ENCODE results near the gene PAK3. TPM values are rescaled to one million over a fixed set of nuclear protein-coding genes. Genes with fewer than 3 reads are reported as not detected.

PAK3 gene
- total and polyA plus RNA-seq, 2 of the 8 experiments (the other 6 are each of a cell fraction or from before 2014, with no cell fraction given): 0.80 to 7.2 TPM

DNA sequence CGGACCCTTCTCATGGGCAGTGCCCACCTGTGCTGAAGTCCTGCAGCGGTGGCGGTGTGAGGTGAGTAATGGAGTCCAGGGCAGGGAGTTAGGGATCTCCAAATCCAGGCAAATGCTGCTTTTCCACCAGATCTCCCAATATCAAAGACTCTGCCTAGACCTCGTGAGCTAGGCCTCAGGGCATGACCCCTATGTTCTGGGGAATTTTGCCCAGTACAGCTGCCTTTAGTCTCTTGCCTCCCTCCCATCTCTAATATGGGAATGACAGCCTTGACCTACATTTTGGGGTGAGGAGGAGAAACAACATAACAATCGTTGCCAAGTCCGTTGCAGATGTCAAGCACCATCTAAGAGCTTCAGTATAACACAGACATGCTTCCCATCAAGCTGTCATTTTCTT, 7.3 kb downstream of the PAK3 start (continued):
- TF ChIP-seq, protein P1, sequence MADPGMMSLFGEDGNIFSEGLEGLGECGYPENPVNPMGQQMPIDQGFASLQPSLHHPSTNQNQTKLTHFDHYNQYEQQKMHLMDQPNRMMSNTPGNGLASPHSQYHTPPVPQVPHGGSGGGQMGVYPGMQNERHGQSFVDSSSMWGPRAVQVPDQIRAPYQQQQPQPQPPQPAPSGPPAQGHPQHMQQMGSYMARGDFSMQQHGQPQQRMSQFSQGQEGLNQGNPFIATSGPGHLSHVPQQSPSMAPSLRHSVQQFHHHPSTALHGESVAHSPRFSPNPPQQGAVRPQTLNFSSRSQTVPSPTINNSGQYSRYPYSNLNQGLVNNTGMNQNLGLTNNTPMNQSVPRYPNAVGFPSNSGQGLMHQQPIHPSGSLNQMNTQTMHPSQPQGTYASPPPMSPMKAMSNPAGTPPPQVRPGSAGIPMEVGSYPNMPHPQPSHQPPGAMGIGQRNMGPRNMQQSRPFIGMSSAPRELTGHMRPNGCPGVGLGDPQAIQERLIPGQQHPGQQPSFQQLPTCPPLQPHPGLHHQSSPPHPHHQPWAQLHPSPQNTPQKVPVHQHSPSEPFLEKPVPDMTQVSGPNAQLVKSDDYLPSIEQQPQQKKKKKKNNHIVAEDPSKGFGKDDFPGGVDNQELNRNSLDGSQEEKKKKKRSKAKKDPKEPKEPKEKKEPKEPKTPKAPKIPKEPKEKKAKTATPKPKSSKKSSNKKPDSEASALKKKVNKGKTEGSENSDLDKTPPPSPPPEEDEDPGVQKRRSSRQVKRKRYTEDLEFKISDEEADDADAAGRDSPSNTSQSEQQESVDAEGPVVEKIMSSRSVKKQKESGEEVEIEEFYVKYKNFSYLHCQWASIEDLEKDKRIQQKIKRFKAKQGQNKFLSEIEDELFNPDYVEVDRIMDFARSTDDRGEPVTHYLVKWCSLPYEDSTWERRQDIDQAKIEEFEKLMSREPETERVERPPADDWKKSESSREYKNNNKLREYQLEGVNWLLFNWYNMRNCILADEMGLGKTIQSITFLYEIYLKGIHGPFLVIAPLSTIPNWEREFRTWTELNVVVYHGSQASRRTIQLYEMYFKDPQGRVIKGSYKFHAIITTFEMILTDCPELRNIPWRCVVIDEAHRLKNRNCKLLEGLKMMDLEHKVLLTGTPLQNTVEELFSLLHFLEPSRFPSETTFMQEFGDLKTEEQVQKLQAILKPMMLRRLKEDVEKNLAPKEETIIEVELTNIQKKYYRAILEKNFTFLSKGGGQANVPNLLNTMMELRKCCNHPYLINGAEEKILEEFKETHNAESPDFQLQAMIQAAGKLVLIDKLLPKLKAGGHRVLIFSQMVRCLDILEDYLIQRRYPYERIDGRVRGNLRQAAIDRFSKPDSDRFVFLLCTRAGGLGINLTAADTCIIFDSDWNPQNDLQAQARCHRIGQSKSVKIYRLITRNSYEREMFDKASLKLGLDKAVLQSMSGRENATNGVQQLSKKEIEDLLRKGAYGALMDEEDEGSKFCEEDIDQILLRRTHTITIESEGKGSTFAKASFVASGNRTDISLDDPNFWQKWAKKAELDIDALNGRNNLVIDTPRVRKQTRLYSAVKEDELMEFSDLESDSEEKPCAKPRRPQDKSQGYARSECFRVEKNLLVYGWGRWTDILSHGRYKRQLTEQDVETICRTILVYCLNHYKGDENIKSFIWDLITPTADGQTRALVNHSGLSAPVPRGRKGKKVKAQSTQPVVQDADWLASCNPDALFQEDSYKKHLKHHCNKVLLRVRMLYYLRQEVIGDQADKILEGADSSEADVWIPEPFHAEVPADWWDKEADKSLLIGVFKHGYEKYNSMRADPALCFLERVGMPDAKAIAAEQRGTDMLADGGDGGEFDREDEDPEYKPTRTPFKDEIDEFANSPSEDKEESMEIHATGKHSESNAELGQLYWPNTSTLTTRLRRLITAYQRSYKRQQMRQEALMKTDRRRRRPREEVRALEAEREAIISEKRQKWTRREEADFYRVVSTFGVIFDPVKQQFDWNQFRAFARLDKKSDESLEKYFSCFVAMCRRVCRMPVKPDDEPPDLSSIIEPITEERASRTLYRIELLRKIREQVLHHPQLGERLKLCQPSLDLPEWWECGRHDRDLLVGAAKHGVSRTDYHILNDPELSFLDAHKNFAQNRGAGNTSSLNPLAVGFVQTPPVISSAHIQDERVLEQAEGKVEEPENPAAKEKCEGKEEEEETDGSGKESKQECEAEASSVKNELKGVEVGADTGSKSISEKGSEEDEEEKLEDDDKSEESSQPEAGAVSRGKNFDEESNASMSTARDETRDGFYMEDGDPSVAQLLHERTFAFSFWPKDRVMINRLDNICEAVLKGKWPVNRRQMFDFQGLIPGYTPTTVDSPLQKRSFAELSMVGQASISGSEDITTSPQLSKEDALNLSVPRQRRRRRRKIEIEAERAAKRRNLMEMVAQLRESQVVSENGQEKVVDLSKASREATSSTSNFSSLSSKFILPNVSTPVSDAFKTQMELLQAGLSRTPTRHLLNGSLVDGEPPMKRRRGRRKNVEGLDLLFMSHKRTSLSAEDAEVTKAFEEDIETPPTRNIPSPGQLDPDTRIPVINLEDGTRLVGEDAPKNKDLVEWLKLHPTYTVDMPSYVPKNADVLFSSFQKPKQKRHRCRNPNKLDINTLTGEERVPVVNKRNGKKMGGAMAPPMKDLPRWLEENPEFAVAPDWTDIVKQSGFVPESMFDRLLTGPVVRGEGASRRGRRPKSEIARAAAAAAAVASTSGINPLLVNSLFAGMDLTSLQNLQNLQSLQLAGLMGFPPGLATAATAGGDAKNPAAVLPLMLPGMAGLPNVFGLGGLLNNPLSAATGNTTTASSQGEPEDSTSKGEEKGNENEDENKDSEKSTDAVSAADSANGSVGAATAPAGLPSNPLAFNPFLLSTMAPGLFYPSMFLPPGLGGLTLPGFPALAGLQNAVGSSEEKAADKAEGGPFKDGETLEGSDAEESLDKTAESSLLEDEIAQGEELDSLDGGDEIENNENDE (IDR thresholded peaks at IDR 0.05; ENCODE audit: insufficient replicate concordance, low read length): no peak
- no peak for TF ChIP-seq POLR2AphosphoS5 (IDR thresholded peaks at IDR 0.05; ENCODE audit: low read depth, low read length)
- no peak for TF ChIP-seq SP4 (IDR thresholded peaks at IDR 0.05; ENCODE audit: low read length)
- TF ChIP-seq ZNF274 (IDR thresholded peaks at IDR 0.05; ENCODE audit: borderline replicate concordance, extremely low read depth, low read length): no peak
- TF ChIP-seq RBBP5 (IDR thresholded peaks at IDR 0.05; ENCODE audit: borderline replicate concordance, low read depth, low read length): no peak
- no peak for TF ChIP-seq KDM4A (IDR thresholded peaks at IDR 0.05; ENCODE audit: low read depth, low read length, severe bottlenecking)
- TF ChIP-seq TEAD4 (IDR thresholded peaks at IDR 0.05; ENCODE audit: low read depth, low read length): no peak
- no peak for TF ChIP-seq CHD1 (IDR thresholded peaks at IDR 0.05; ENCODE audit: low read depth, low read length)
- TF ChIP-seq KDM1A (IDR thresholded peaks at IDR 0.05; ENCODE audit: borderline replicate concordance, low read length): no peak
- TF ChIP-seq NRF1 (IDR thresholded peaks at IDR 0.05; ENCODE audit: low read depth, low read length): no peak
- TF ChIP-seq CREB1 (IDR thresholded peaks at IDR 0.05): no peak
- TF ChIP-seq RXRA (IDR thresholded peaks at IDR 0.05; ENCODE audit: insufficient read depth, low read depth, low read length): no peak
- TF ChIP-seq EGR1 (IDR thresholded peaks at IDR 0.05; ENCODE audit: borderline replicate concordance, low read depth, low read length): no peak
